Gastroesophageal sphincter (tissue), 4 donors: ENCODE results near the gene SHC2. TPM values are rescaled to one million over a fixed set of nuclear protein-coding genes. Genes with fewer than 3 reads are reported as not detected.

Experiments used
- ATAC-seq: fragments of 150-250 bp; one replicate; pipeline ENCODE4 v1.9.1; 2016; ENCODE audit warnings: mild to moderate bottlenecking, moderate library complexity
- H3K27ac ChIP-seq, 4 donors: fragments of 200-600 bp; sonication (generic) in 3 of 4; 1 replicate in 3 of 4; 2 replicates in 1 of 4; pipeline ENCODE4 v1.5.1; 2016 to 2019
- H3K27me3 ChIP-seq: fragments of 200-600 bp; sonication (generic); one replicate; pipeline ENCODE4 v1.5.1; 2019
- H3K36me3 ChIP-seq, 2 donors: fragments of 200-600 bp; sonication (generic); one replicate each; pipeline ENCODE4 v1.5.1; 2019; ENCODE audit warnings: control low read depth in 1 of 2
- H3K4me1 ChIP-seq, 3 donors: fragments of 200-600 bp; sonication (generic); 1 replicate in 2 of 3; 2 replicates in 1 of 3; pipeline ENCODE4 v1.5.1; 2016 to 2019; ENCODE audit warnings: control low read depth in 2 of 3
- H3K4me3 ChIP-seq, 2 donors: fragments of 200-600 bp; sonication (generic); one replicate each; pipeline ENCODE4 v1.5.1; 2019; ENCODE audit warnings: mild to moderate bottlenecking in 1 of 2, moderate library complexity in 1 of 2
- H3K9me3 ChIP-seq, 3 donors: fragments of 200-600 bp; sonication (generic); one replicate each; pipeline ENCODE4 v1.5.1; 2017 to 2019; ENCODE audit warnings: control low read depth in 2 of 3
- CTCF ChIP-seq, 4 experiments: fragments of 200-600 bp in 2 of 4; fragments of 450-650 bp in 2 of 4; sonication (generic) in 1 of 4; IDR thresholded peaks; one replicate each; pipeline ENCODE4 v1.5.1; 2017 to 2019; ENCODE audit warnings: antibody characterized with exemption in 4 of 4, mild to moderate bottlenecking in 2 of 4, moderate library complexity in 2 of 4
- EP300 ChIP-seq: sonication (generic); formaldehyde crosslinking; IDR thresholded peaks from one replicate; pipeline ENCODE4 v1.6.1; 2017; ENCODE audit warnings: antibody characterized with exemption, mild to moderate bottlenecking
- POLR2A ChIP-seq, 2 donors: fragments of 450-650 bp; IDR thresholded peaks; one replicate each; pipeline ENCODE4 v1.6.1; 2017; ENCODE audit warnings: antibody characterized with exemption in 2 of 2, mild to moderate bottlenecking in 2 of 2, moderate library complexity in 1 of 2
- POLR2AphosphoS5 ChIP-seq: sonication (generic); formaldehyde crosslinking; IDR thresholded peaks from one replicate; pipeline ENCODE4 v1.6.1; 2017; ENCODE audit warnings: antibody characterized with exemption
- WGBS, 2 donors: methylation state at CpG; one replicate each; pipeline ENCODE4 v1.1.5; 2018; ENCODE audit warnings: low coverage in 1 of 2; 5-methylcytosine and 5-hydroxymethylcytosine counted together
- total RNA-seq, 4 donors: library from RNA; depleted of rRNA; stranded (reverse); fragments of >200 nt; gene quantifications; one replicate each; pipeline ENCODE4 v1.1.0, GENCODE V29; 2016

Gene SHC2
- total RNA-seq, 4 donors from 2014 or later: 14.7 to 24.6 (median 20.4) TPM

DNA sequence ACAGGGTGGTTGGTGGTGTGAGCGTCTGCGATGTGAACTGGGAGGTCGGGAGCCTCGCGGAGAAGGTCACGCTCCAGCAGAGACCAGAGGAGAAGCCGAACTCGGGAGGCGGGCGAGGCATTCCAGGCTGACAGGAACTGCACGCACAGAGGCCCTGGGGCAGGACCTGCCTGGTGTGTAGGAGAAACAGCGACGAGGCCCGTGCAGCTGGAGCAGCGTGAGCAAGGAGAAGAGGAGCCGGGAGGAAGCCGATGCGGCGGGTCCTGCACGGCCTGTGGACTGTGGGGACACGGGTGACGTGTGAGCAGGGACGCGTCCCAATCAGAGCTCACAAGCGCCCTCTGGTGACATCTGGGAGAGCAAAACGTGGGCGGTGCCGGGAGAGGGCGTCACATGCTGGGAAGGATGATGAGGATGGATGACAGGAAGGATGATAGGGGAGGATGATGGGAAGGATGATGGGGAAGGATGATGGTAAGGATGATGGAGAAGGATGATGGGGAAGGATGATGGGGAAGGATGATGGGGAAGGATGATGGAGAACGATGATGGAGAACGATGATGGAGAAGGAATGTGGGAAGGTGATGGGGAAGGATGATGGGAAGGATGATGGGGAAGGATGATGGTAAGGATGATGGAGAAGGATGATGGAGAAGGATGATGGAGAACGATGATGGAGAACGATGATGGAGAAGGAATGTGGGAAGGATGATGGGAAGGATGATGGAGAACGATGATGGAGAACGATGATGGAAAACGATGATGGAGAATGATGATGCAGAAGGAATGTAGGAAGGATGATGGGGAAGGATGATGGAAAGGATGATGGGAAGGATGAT is 19.4 kb upstream of the SHC2 start:
- Histone ChIP-seq H3K9me3 (no peaks in the 10 kb centered on the region), H3K27ac (peak overlapping the region in 3 of 4 donors; percentile 33 to 37 (median 35)), H3K36me3 (no peaks in the 10 kb centered on the region), H3K27me3 (peaks cover 33% of the 10 kb centered on the region), H3K4me3 (peak overlapping the region in 1 of 2 donors; percentile 36), H3K4me1 (peaks cover 0 to 6% (median 0%) of the 10 kb centered on the region in 3 donors)
- TF ChIP-seq EP300 (no peak), POLR2A (IDR thresholded peaks at IDR 0.05) (no peak), CTCF (IDR thresholded peaks at IDR 0.05) (peak in 3 of 4 experiments; percentile 65 to 73 (median 67)), POLR2AphosphoS5 (peak; percentile 87)
- 27 to 33% methylated on average over 8 to 25 of the region's 36 CpGs for WGBS, 2 donors
- peak; percentile 90 for ATAC-seq

- no peaks in the 10 kb centered on the region for H3K9me3 ChIP-seq
- H3K4me1 ChIP-seq: peaks cover 0 to 6% (median 0%) of the 10 kb centered on the region in 3 donors
- 58 to 74% methylated on average over 6 to 9 of the region's 14 CpGs for WGBS, 2 donors
- no peak for TF ChIP-seq CTCF (IDR thresholded peaks at IDR 0.05)
- TF ChIP-seq EP300: no peak
- no peak for TF ChIP-seq POLR2AphosphoS5
- no peak for TF ChIP-seq POLR2A (IDR thresholded peaks at IDR 0.05)
- no peaks in the 10 kb centered on the region for H3K36me3 ChIP-seq
- H3K4me3 ChIP-seq: no peak overlapping the region
- no peak overlapping the region for H3K27ac ChIP-seq
- ATAC-seq: no peak
- peaks cover 28% of the 10 kb centered on the region for H3K27me3 ChIP-seq
Measured at GRCh38 chr19:478976-479375, 18.1 kb upstream of the SHC2 start.

DNA sequence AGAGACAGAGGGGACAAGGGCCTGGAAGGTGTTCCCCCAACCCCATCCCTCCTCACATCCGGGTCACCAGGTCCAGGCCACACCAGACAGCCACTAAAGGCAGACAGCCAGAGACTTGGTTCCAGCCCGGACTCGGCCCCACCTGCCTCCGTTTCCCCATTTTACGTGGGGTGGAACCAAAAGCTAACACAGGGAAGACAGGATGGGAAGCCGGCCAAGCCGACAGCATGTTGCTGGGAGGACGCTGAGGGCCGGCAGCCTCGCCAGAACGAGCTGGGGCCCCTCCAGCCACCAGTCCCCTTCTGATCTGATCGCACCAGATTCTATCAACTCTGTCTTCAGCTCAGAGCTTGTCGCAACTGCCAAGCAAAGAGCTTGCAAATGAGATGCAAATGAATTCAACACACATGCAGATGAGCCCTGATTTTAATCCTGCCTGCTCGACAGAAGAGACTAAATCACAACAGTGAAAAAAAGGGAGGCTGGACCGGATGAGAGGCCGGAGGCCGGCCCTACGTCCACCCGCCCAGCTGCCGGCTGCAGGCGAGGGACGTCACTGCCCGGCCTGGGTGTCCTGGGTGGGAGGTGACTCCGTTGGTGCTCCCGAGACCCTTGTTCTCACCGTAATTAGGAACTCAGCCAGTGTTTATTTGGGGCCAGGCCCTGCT is 17.5 kb upstream of the SHC2 start:
- H3K27me3 ChIP-seq: peaks cover 22% of the 10 kb centered on the region
- H3K4me3 ChIP-seq: no peak overlapping the region
- H3K36me3 ChIP-seq: no peaks in the 10 kb centered on the region
- H3K9me3 ChIP-seq: no peaks in the 10 kb centered on the region
- ATAC-seq: no peak
- H3K4me1 ChIP-seq: peaks cover 0 to 6% (median 0%) of the 10 kb centered on the region in 3 donors
- WGBS, 2 donors: 61 to 73% methylated on average over 6 to 20 of the region's 26 CpGs
- TF ChIP-seq POLR2A (IDR thresholded peaks at IDR 0.05) (no peak), POLR2AphosphoS5 (no peak), EP300 (no peak), CTCF (IDR thresholded peaks at IDR 0.05) (no peak)
- H3K27ac ChIP-seq: no peak overlapping the region

- Histone ChIP-seq H3K4me3 (no peak overlapping the region), H3K27me3 (peaks cover 21% of the 10 kb centered on the region), H3K36me3 (no peaks in the 10 kb centered on the region), H3K4me1 (peaks cover 0 to 6% (median 0%) of the 10 kb centered on the region in 3 donors), H3K9me3 (no peaks in the 10 kb centered on the region), H3K27ac (no peak overlapping the region)
- TF ChIP-seq POLR2AphosphoS5 (no peak), CTCF (IDR thresholded peaks at IDR 0.05) (no peak), POLR2A (IDR thresholded peaks at IDR 0.05) (no peak), EP300 (no peak)
- no peak for ATAC-seq
- WGBS, 2 donors: 84% methylated on average over 11 to 13 of the region's 13 CpGs
Measured at GRCh38 chr19:475360-475759, 14.5 kb upstream of the SHC2 start.
